GM21367 (cell line): ENCODE measurements around the gene KLHL13.
"Not testable (repeated sequence)": the region's sequence is repeated elsewhere in the genome, so short reads cannot be mapped to it uniquely, and the experiment has no call there.

Experiments used
- ATAC-seq: cut with Tn5 transposase; IDR thresholded peaks from one replicate; pipeline ENCODE4 v1.9.1; 2021; ENCODE audit not compliant: unreplicated experiment

Gene KLHL13

DNA sequence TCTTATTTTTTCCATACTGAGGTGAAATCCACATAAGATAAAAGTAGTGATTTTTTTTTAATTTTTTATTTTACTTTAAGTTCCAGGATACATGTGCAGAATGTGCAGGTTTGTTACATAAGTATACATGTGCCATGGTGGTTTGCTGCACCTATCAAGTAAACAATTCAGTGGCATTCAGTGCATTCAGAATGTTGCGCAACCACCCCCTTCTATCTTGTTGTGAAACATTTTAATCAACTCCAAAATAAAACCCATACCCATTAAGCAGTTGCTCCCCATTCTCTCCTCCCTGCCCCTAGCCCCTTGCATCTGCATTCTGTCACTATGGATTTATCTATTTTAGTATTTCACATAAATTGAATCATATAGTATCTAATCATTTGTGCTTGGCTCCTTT is 121.2 kb downstream of the KLHL13 start:
- no peak for ATAC-seq

DNA sequence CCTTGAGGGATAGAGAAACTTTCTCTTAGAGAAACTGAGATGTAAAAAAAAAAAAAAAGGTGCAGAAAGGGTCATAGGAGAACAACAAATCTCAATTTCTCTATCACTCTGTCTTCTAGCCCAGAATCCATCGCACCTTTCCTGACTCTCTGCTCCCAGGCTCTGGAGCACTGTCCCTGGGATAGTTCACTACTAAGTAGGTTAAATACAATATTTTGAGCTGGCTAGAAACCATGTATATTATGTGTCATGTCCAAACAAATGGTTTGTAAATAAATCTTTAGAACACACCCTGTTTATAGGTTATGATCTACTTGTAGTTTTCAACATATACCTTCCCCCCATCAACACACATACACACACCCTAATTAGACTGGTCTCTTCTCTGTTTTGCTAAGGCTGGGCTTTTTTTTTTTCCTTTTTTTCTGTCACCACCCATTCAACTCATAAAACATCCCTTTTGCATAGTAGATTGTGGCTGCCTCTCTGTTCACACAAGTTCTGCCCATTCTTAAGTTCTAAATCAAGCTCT is 124.4 kb downstream of the KLHL13 start:
- no peak for ATAC-seq

DNA sequence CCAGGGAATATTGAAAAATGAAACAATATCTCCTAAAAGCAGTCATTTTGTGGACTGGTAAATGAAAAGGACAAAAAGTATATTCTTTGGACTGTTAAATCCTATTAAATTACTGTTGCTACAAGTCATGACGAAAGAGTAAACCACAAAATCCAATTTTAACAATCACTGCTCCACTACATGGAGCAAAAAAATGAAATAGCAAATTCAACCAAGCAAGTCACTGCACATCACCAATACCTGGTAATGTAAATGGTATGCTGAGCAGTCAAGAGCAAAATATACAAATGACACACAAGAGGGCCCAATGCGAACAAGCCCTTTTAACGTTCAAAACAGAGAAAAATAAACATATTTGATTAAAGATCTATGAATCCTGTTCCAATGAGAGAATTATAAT is 126.2 kb downstream of the KLHL13 start:
- no peak for ATAC-seq

- no peak for ATAC-seq
These were observed 127.1 kb downstream of the KLHL13 start for GRCh38 chrX:117989512-117989911.

DNA sequence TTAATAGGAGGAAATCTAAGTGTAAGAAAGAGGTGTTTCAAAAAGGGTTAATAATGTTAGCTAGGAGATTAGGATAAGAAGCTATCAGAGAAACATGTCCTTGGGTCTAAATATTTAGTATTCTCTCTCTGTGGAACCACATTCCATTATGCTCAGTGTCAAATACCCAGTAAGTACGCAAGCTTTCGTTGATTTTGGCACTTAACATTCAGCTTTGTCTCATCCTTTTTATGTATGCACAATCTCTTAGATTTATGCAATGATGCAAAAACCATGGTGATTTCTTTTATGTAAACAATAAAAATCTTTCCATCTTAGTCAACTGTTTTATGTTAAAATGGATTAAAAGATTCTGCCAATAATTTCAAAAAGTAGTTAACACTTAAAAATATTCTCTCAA is 129.2 kb downstream of the KLHL13 start:
- no peak for ATAC-seq

GRCh38 chrX:117985241-117985640 is 131.4 kb downstream of the KLHL13 start:
- ATAC-seq = no peak

DNA sequence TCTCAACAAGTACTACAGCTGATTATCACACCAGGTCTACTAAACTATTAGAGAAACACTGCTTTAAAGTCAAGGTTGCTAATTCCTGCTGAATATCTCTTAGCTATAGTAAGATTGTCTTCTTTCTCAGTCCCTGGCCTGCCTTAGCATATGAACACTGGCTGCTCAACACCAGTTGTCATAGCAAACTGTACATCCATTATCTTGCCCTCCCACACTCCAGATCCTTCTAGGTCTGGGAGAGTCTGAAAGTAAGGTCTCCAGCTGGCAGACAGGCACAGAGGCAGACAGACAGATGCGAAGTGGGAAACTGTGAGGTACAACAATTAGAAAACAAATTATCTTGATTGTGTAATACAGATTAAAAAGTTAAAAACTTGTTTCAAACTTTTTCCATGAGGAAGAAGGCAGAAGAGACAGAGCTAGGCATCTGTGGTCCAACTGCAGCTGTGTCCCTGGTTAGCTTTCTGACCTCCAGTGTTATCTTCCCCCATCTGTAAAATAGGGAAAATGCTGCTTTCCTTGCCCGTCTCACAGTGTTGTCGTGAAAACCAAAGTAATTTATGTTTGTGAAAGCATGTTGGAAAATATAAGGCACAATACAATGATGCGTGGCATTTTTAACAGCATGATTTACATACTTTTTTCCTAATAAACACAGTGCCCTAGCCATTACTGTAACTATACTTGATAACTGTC is 133.8 kb downstream of the KLHL13 start:
- no peak for ATAC-seq

DNA sequence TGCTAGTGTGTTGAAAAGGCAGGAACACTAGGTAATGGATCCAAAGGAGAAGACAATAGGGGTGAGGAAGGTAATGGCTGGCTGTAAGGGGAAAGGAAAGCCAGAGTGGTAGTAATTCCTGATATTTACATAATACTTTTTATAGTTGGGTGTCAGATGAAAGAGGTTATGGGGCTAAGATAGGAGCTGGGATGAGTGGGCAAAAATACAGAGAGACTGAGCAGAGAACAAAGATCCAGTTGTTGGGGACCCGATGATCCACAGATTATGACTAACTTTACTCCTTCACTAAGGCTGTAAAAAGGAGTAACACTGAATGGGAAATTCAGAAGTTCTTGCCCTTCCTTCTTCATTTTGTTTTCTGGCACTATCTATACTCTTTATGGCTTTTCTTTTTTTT is 138.2 kb downstream of the KLHL13 start:
- no peak for ATAC-seq

- no peak for ATAC-seq
These were observed 139.1 kb downstream of the KLHL13 start for GRCh38 chrX:117977526-117977925.

- ATAC-seq = no peak
These were observed 143.4 kb downstream of the KLHL13 start for GRCh38 chrX:117973110-117973807.

DNA sequence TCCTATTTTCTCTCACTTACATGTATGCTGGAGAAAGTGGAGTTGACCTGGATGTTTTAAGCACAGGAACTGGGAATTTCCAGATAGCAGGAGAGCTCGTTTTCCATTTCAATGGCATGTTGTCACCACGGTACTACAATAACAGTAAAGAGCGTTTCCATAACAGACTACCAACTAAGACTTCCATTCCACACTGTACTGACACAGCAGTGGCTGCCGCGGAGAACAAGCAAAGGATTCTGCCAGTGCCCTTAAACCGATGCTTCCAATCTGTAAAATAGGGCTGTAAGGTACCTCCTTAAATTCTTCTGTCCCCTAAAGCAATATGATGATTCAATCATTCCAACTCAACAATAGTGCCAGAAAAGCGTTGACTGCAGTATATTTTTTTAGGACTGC is 143.9 kb downstream of the KLHL13 start:
- ATAC-seq = no peak

DNA sequence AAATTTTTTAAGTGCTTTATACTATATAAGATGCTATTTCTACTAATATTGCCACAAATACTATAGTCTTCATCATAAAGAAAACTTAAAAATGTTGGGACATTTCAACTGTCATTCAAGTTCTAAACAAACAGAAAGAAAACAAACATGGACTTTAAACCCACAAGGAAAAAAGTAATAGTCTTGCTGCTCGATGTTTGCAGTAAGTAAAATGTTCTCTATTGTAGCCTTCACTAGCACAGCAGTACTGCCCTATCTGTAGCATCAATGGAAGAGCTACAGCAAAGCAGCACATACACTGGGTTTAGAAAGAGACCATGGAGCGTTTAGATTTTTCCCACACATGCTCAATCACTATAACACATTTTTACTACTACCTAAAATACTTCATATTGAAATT is 146.8 kb downstream of the KLHL13 start:
- no peak for ATAC-seq

GRCh38 chrX:117969328-117969727 is 147.3 kb downstream of the KLHL13 start:
- no peak for ATAC-seq

DNA sequence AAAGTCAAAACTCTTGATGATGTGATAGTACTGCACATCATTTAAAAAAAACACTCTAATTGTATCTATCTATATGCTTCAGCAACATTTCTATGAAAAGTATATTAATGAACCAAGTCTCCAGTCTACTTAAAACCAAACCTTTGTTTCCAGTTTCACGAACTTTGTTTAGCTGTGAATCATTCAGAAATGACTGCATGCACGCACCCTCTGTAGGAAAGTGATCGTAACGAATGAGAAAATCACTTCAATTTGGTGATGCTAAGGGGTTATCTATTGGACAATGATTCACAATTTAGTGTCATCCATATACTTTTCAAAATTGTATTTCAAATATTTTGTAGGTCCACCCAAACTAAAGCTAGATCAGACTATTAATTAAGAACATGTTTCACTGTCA is 157.6 kb downstream of the KLHL13 start:
- no peak for ATAC-seq

GRCh38 chrX:117957128-117957527 is 159.5 kb downstream of the KLHL13 start:
- no peak for ATAC-seq

DNA sequence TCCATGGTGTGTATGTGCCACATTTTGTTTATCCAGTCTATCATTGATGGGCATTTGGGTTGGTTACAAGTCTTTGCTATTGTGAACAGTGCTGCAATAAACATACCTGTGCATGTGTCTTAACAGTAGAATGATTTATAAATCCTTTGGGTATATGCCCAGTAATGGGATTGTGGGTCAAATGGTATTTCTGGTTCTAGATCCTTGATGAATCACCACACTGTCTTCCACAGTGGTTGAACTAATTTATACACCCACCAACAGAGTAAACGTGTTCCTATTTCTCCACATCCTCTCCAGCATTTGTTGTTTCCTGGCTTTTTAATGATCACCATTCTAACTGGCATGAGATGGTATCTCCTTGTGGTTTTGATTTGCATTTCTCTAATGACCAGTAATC is 177.3 kb downstream of the KLHL13 start:
- ATAC-seq = not testable (repeated sequence)

- ATAC-seq = no peak
These were observed 180.5 kb downstream of the KLHL13 start for GRCh38 chrX:117936118-117936517.

- not testable (repeated sequence) for ATAC-seq
These were observed 186.5 kb downstream of the KLHL13 start for GRCh38 chrX:117930116-117930515.

DNA sequence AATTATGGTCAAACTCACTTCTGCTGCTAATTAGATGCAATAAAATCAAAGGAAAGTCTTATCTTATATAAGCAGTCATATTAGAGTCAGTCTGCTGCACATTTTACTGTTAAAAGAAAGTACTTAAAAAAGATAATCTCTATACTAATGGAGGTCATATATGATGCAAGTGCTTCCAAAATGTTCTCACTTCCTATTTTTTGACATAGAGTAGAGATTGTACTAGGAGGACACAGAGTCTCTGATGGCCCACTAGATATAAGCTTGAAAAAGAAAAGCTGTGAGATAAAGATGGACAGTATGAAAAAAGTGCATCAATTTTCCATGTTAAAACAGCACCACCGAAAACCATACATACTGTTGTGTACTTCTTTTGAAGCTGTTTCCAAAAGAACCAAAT is 196.9 kb downstream of the KLHL13 start:
- no peak for ATAC-seq

DNA sequence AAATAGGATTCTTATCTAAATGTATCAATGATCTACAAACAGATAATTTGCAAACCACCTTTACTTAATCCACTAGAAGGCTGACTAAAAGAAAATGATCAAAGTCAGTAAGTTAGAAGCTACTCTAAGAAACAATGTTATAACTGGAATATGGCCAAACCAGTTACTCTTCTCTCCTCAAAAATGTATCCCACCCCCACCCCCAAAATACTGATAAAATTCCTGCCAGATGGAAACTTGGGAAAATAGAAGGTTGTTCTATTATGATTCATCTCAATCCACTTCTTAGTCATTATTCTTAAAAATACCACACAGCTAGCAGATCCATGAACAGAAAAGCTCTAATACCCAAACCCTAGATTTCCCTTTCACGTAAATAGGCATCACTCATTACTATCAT is 206.4 kb downstream of the KLHL13 start:
- ATAC-seq = no peak

- ATAC-seq = no peak
These were observed 218.4 kb downstream of the KLHL13 start for GRCh38 chrX:117898226-117898625.

DNA sequence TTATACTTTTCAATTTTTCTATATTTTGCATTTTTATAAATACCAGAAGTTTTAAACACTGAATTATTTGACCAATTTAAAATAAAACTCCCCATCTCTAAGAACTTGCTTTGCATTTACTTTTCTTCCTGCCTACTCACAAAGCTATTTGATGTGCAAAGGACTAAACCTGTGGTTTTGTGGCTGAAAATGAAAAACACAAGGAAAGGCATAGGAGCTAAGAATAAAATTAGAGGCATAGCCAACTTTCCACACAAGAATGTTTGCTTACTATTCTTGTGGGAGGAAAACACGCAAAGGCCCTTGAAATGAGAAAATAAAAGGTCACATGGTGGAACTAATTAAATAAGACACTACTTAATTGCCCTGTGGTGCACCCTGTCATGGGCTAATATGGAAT is 221.2 kb downstream of the KLHL13 start:
- ATAC-seq = no peak

DNA sequence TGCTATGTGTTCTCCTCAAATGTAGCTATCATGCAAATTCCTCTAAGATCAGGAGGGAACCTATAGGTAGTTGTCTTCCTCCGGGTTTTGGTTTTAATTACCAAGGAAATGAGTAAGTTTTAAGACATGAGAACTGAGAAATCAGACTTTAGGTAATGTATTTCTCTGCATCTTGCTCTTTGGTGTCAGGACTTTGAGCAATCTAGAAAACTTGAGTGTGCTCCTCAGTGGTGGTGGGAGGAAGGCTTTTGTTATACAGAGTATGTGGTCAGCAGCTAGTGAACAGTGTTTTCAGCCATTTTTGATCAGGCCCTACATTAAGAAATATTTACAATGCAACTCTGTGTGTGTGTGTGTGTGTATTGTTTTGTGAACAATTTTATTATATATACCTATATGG is 224.1 kb downstream of the KLHL13 start:
- ATAC-seq = no peak
